MM.1S (cell line): ENCODE measurements around the gene INTS13.
"Not testable (repeated sequence)": the region's sequence is repeated elsewhere in the genome, so short reads cannot be mapped to it uniquely, and the experiment has no call there.

Source experiments
- DNase-seq: peaks from one replicate; pipeline ENCODE4 v3.0.0-alpha.2; 2015
- H2AFZ ChIP-seq: fragments of 300-600 bp; sonication (generic); 2 replicates; pipeline ENCODE4 v1.6.0; 2016; ENCODE audit warnings: antibody characterized with exemption, low read length
- H3F3A ChIP-seq: fragments of 300-600 bp; sonication (generic); 2 replicates; pipeline ENCODE4 v1.6.1; 2016; ENCODE audit warnings: mild to moderate bottlenecking, antibody characterized with exemption, low read length, moderate library complexity, mixed read lengths; ENCODE audit not compliant: insufficient read depth
- H3K27ac ChIP-seq: fragments of 300-600 bp; sonication (generic); 2 replicates; pipeline ENCODE4 v1.5.1; 2016; ENCODE audit warnings: mild to moderate bottlenecking, low read length
- H3K27me3 ChIP-seq: fragments of 300-600 bp; sonication (generic); replicated peaks from 2 replicates; pipeline ENCODE4 v1.6.0; 2016; ENCODE audit warnings: low read length; ENCODE audit not compliant: insufficient read depth
- H3K36me3 ChIP-seq: fragments of 300-600 bp; sonication (generic); replicated peaks from 2 replicates; pipeline ENCODE4 v1.6.1; 2016; ENCODE audit warnings: mild to moderate bottlenecking, low read length, mixed read lengths; ENCODE audit not compliant: insufficient read depth
- H3K4me1 ChIP-seq: fragments of 300-600 bp; sonication (generic); 2 replicates; pipeline ENCODE4 v1.6.1; 2016; ENCODE audit warnings: low read length, mixed read lengths
- H3K4me2 ChIP-seq: fragments of 300-600 bp; sonication (generic); 2 replicates; pipeline ENCODE4 v1.6.0; 2016; ENCODE audit warnings: low read depth, low read length
- H3K4me3 ChIP-seq: fragments of 300-600 bp; sonication (generic); 2 replicates; pipeline ENCODE4 v1.5.1; 2016; ENCODE audit warnings: low read length, mixed read lengths
- H3K79me2 ChIP-seq: fragments of 300-600 bp; sonication (generic); 2 replicates; pipeline ENCODE4 v1.6.1; 2016; ENCODE audit warnings: mixed run types, low read length, mixed read lengths
- H3K9ac ChIP-seq: fragments of 300-600 bp; sonication (generic); 2 replicates; pipeline ENCODE4 v1.6.1; 2016; ENCODE audit warnings: low read length, mixed read lengths
- H3K9me2 ChIP-seq: fragments of 300-600 bp; sonication (generic); replicated peaks from 2 replicates; pipeline ENCODE4 v1.6.1; 2016; ENCODE audit warnings: mild to moderate bottlenecking, low read length, mixed read lengths; ENCODE audit not compliant: insufficient read depth
- H3K9me3 ChIP-seq: fragments of 300-600 bp; sonication (generic); replicated peaks from 2 replicates; pipeline ENCODE4 v1.6.1; 2016; ENCODE audit warnings: mild to moderate bottlenecking, low read length, mixed read lengths; ENCODE audit not compliant: insufficient read depth
- H4K20me1 ChIP-seq: fragments of 300-600 bp; sonication (generic); 2 replicates; pipeline ENCODE4 v1.6.1; 2016; ENCODE audit warnings: mild to moderate bottlenecking, low read length, moderate library complexity, mixed read lengths; ENCODE audit not compliant: insufficient read depth
- EZH2 ChIP-seq: fragments of 300-600 bp; sonication (generic); optimal IDR thresholded peaks from 2 replicates; pipeline ENCODE3; 2017; ENCODE audit warnings: low read depth, mild to moderate bottlenecking, antibody characterized with exemption, low read length, mixed read lengths
- EZH2phosphoT487 ChIP-seq: fragments of 300-600 bp; sonication (generic); IDR thresholded peaks from 2 replicates; pipeline ENCODE4 v1.6.1; 2018; ENCODE audit warnings: antibody characterized with exemption, low read length
- TF ChIP-seq, protein P1 (sequence below): fragments of 300-600 bp; sonication (generic); IDR thresholded peaks from 2 replicates; pipeline ENCODE4 v1.5.1; 2016; ENCODE audit warnings: antibody characterized with exemption, low read length, mixed read lengths

INTS13 gene

GRCh38 chr12:26919216-26919555, 18.6 kb downstream of the INTS13 start:
- H3K4me3 ChIP-seq = no peak overlapping the region
- no peak overlapping the region for H3K4me2 ChIP-seq
- no peaks in the 10 kb centered on the region for H4K20me1 ChIP-seq
- no peaks in the 10 kb centered on the region for H3K9me2 ChIP-seq
- no peak overlapping the region for H2AFZ ChIP-seq
- no peak overlapping the region for H3K27ac ChIP-seq
- H3K79me2 ChIP-seq = peaks cover 11% of the 10 kb centered on the region; the same call in 1 of the 2 replicates
- no peak for TF ChIP-seq EZH2
- no peaks in the 10 kb centered on the region for H3K27me3 ChIP-seq
- no peaks in the 10 kb centered on the region for H3K9me3 ChIP-seq
- H3K4me1 ChIP-seq = no peaks in the 10 kb centered on the region
- no peak for DNase-seq
- H3F3A ChIP-seq = no peaks in the 10 kb centered on the region
- peaks cover 11% of the 10 kb centered on the region; the same call in 1 of the 2 replicates for H3K36me3 ChIP-seq
- H3K9ac ChIP-seq = no peak overlapping the region

- H3K9ac ChIP-seq = no peak overlapping the region
- no peaks in the 10 kb centered on the region for H3K27me3 ChIP-seq
- no peak overlapping the region for H3K4me2 ChIP-seq
- no peaks in the 10 kb centered on the region for H3K9me2 ChIP-seq
- TF ChIP-seq, protein P1, sequence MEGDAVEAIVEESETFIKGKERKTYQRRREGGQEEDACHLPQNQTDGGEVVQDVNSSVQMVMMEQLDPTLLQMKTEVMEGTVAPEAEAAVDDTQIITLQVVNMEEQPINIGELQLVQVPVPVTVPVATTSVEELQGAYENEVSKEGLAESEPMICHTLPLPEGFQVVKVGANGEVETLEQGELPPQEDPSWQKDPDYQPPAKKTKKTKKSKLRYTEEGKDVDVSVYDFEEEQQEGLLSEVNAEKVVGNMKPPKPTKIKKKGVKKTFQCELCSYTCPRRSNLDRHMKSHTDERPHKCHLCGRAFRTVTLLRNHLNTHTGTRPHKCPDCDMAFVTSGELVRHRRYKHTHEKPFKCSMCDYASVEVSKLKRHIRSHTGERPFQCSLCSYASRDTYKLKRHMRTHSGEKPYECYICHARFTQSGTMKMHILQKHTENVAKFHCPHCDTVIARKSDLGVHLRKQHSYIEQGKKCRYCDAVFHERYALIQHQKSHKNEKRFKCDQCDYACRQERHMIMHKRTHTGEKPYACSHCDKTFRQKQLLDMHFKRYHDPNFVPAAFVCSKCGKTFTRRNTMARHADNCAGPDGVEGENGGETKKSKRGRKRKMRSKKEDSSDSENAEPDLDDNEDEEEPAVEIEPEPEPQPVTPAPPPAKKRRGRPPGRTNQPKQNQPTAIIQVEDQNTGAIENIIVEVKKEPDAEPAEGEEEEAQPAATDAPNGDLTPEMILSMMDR = no peak
- TF ChIP-seq EZH2 = no peak
- no peak for TF ChIP-seq EZH2phosphoT487
- H3F3A ChIP-seq = no peaks in the 10 kb centered on the region
- no peaks in the 10 kb centered on the region for H3K9me3 ChIP-seq
- no peak for DNase-seq
- H2AFZ ChIP-seq = no peak overlapping the region
- no peaks in the 10 kb centered on the region for H3K4me1 ChIP-seq
- H3K27ac ChIP-seq = no peak overlapping the region
- peaks cover 11% of the 10 kb centered on the region; the same call in 1 of the 2 replicates for H3K79me2 ChIP-seq
- peaks cover 14% of the 10 kb centered on the region; the same call in 1 of the 2 replicates for H3K36me3 ChIP-seq
- no peaks in the 10 kb centered on the region for H4K20me1 ChIP-seq
- H3K4me3 ChIP-seq = no peak overlapping the region
Observed at GRCh38 chr12:26918321-26919215, 19.2 kb downstream of the INTS13 start.

GRCh38 chr12:26906704-26907103, 31.1 kb downstream of the INTS13 start:
- Histone ChIP-seq H4K20me1 (no peaks in the 10 kb centered on the region), H3K9ac (no peak overlapping the region), H3F3A (peaks cover 17% of the 10 kb centered on the region), H3K9me3 (no peaks in the 10 kb centered on the region), H3K27ac (peak overlapping the region; percentile 51; the same call in 1 of the 2 replicates), H3K27me3 (no peaks in the 10 kb centered on the region), H3K79me2 (peaks cover 13% of the 10 kb centered on the region), H3K4me3 (no peak overlapping the region), H3K9me2 (no peaks in the 10 kb centered on the region), H3K4me1 (peaks cover 28% of the 10 kb centered on the region), H2AFZ (no peak overlapping the region), H3K36me3 (peaks cover 2% of the 10 kb centered on the region; the same call in 1 of the 2 replicates), H3K4me2 (peak overlapping the region; percentile 52; the same call in 1 of the 2 replicates)
- TF ChIP-seq EZH2 = no peak
- no peak for TF ChIP-seq EZH2phosphoT487
- TF ChIP-seq, protein P1 = no peak
- DNase-seq = peak; percentile 82

DNA sequence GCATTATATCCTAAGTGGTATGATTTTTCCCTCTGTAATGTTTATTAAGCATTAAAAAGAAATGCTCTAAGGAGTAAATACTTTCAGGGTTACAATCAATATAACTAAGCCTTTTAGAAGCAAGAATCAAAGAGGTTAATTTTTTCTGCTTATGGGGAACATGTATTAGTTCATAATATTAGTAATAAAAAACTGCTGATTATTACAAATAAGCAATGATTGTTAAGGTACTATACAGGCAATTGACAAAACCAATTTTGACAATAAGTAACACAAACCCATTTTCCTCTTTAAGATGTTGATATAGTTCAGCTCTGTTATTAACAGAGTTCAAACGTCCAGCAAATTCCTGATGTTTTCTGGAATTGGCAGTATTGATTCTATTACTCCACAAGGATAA, 31.8 kb downstream of the INTS13 start:
- Histone ChIP-seq H3K9me3 (no peaks in the 10 kb centered on the region), H3K36me3 (no peaks in the 10 kb centered on the region; the same call in 1 of the 2 replicates), H2AFZ (no peak overlapping the region), H3K27me3 (no peaks in the 10 kb centered on the region), H3K9ac (no peak overlapping the region), H3K79me2 (peaks cover 13% of the 10 kb centered on the region), H4K20me1 (no peaks in the 10 kb centered on the region), H3F3A (peaks cover 17% of the 10 kb centered on the region), H3K4me3 (no peak overlapping the region), H3K4me1 (peaks cover 28% of the 10 kb centered on the region), H3K27ac (peak overlapping the region; percentile 51; the same call in 1 of the 2 replicates), H3K9me2 (no peaks in the 10 kb centered on the region), H3K4me2 (peak overlapping the region; percentile 52; the same call in 1 of the 2 replicates)
- TF ChIP-seq EZH2 (no peak), EZH2phosphoT487 (no peak)
- TF ChIP-seq, protein P1 = no peak
- DNase-seq = no peak

- Histone ChIP-seq H3K4me1 (peaks cover 24% of the 10 kb centered on the region), H3F3A (peaks cover 17% of the 10 kb centered on the region)
- H3K4me3 ChIP-seq, H3K27me3 ChIP-seq, H3K9ac ChIP-seq, H3K9me3 ChIP-seq, H3K27ac ChIP-seq, H4K20me1 ChIP-seq, H3K9me2 ChIP-seq, H3K79me2 ChIP-seq, H2AFZ ChIP-seq, DNase-seq, H3K4me2 ChIP-seq, H3K36me3 ChIP-seq: not testable (repeated sequence)
Observed at GRCh38 chr12:26903396-26903795, 34.4 kb downstream of the INTS13 start.
